Sigmoid colon (tissue), 7 donors: ENCODE data around the gene WHRN. TPM values are rescaled to one million over a fixed set of nuclear protein-coding genes. Genes with fewer than 3 reads are reported as not detected.
A peak's percentile ranks its signal among the peaks of the same experiment; 100 is the strongest.

Source experiments
- DNase-seq: peaks from one replicate; pipeline ENCODE4 v3.0.0-alpha.2; 2019
- H3K27ac ChIP-seq, 4 donors: fragments of 200-600 bp; sonication (generic); one replicate each; pipeline ENCODE4 v1.5.1; 2016 to 2019; ENCODE audit warnings: mild to moderate bottlenecking in 1 of 4
- H3K27me3 ChIP-seq, 3 donors: fragments of 200-600 bp; sonication (generic); one replicate each; pipeline ENCODE4 v1.5.1; 2019; ENCODE audit warnings: mild to moderate bottlenecking in 1 of 3
- H3K36me3 ChIP-seq, 4 donors: fragments of 200-600 bp; sonication (generic); one replicate each; pipeline ENCODE4 v1.5.1; 2016 to 2019
- H3K4me1 ChIP-seq, 4 donors: fragments of 200-600 bp; sonication (generic); one replicate each; pipeline ENCODE4 v1.5.1; 2017 to 2019
- H3K4me3 ChIP-seq, 4 donors: fragments of 200-600 bp; sonication (generic); one replicate each; pipeline ENCODE4 v1.5.1; 2017 to 2019; ENCODE audit warnings: mild to moderate bottlenecking in 2 of 4, moderate library complexity in 1 of 4
- H3K9me3 ChIP-seq, 4 donors: fragments of 200-600 bp in 3 of 4; sonication (generic) in 3 of 4; one replicate each; pipeline versions ENCODE4 v1.5.1 to v1.6.1; 2013 to 2019
- CTCF ChIP-seq, 4 experiments: fragments of 450-650 bp in 3 of 4; fragments of 200-600 bp in 1 of 4; IDR thresholded peaks; one replicate each; pipeline ENCODE4 v1.5.1; 2016 to 2019; ENCODE audit warnings: antibody characterized with exemption in 4 of 4, mild to moderate bottlenecking in 3 of 4, moderate library complexity in 2 of 4
- EP300 ChIP-seq, 4 donors: sonication (generic); formaldehyde crosslinking; IDR thresholded peaks; one replicate each; pipeline ENCODE4 v1.6.1; 2017; ENCODE audit warnings: antibody characterized with exemption in 4 of 4
- POLR2A ChIP-seq, 2 donors: fragments of 450-650 bp; IDR thresholded peaks; one replicate each; pipeline ENCODE4 v1.6.1; 2016; ENCODE audit warnings: antibody characterized with exemption in 2 of 2, mild to moderate bottlenecking in 2 of 2, moderate library complexity in 2 of 2
- POLR2AphosphoS5 ChIP-seq, 4 donors: sonication (generic); formaldehyde crosslinking; IDR thresholded peaks; one replicate each; pipeline ENCODE4 v1.6.1; 2017; ENCODE audit warnings: antibody characterized with exemption in 4 of 4
- WGBS, 2 donors: extraction: QIAGEN DNeasy Blood & Tissue Kit; methylation state at CpG; one replicate each; pipeline ENCODE4 v1.1.7; 2013; 5-methylcytosine and 5-hydroxymethylcytosine counted together
- intact Hi-C: fragments of 100-400 bp; cut with DNase I; formaldehyde crosslinking; loops from one replicate; pipeline ENCODE4 v1.15.1; 2023
- polyA plus RNA-seq, 3 donors: library from polyadenylated mRNA; stranded (reverse); fragments of 200-250 nt; gene quantifications; one replicate each; pipeline ENCODE4 v1.2.3, GENCODE V29; 2013
- total RNA-seq, 4 donors: library from RNA; depleted of rRNA; stranded (reverse); fragments of >200 nt; gene quantifications; one replicate each; pipeline ENCODE4 v1.1.0, GENCODE V29; 2016
- donor health status: healthy with polysubstance abuse.
- donor health status: Bipolar disorder and iron deficiency.
- donor health status: healthy.

Gene WHRN
- total and polyA plus RNA-seq, 7 donors, result 0.60 to 7.8 (median 5.4) TPM

GRCh38 chr9:114499941-114500696, 5.2 kb downstream of the WHRN start:
- Histone ChIP-seq H3K27ac (peak overlapping the region in 1 of 4 donors; percentile 93), H3K36me3 (no peaks in the 10 kb centered on the region), H3K27me3 (no peaks in the 10 kb centered on the region), H3K9me3 (no peaks in the 10 kb centered on the region), H3K4me1 (peaks cover 0 to 53% (median 30%) of the 10 kb centered on the region in 4 donors), H3K4me3 (no peak overlapping the region)
- 81 to 87% methylated on average over 9 of the region's 9 CpGs for WGBS, 2 donors
- intact Hi-C loops, result loop anchor here (5.0 kb wide), 2 partner anchors 152 to 517 kb away; no protein-coding TSS in a partner anchor
- DNase-seq, result no peak
- TF ChIP-seq POLR2AphosphoS5 (IDR thresholded peaks at IDR 0.05) (no peak), EP300 (IDR thresholded peaks at IDR 0.05) (no peak), POLR2A (IDR thresholded peaks at IDR 0.05) (no peak), CTCF (IDR thresholded peaks at IDR 0.05) (no peak)

GRCh38 chr9:114499528-114499927, 5.7 kb downstream of the WHRN start:
- H3K4me1 ChIP-seq, result peaks cover 0 to 47% (median 30%) of the 10 kb centered on the region in 4 donors
- no peaks in the 10 kb centered on the region for H3K27me3 ChIP-seq
- no peak for DNase-seq
- no peaks in the 10 kb centered on the region for H3K36me3 ChIP-seq
- intact Hi-C loops, result no loop called here
- TF ChIP-seq POLR2AphosphoS5 (IDR thresholded peaks at IDR 0.05), result no peak
- no peak for TF ChIP-seq POLR2A (IDR thresholded peaks at IDR 0.05)
- no peak for TF ChIP-seq EP300 (IDR thresholded peaks at IDR 0.05)
- no peak for TF ChIP-seq CTCF (IDR thresholded peaks at IDR 0.05)
- H3K4me3 ChIP-seq, result no peak overlapping the region
- no peak overlapping the region for H3K27ac ChIP-seq
- WGBS, 2 donors, result 85 to 94% methylated on average over 9 of the region's 9 CpGs
- no peaks in the 10 kb centered on the region for H3K9me3 ChIP-seq

GRCh38 chr9:114497727-114498382, 7.4 kb downstream of the WHRN start:
- H3K27ac ChIP-seq, result no peak overlapping the region
- no peak overlapping the region for H3K4me3 ChIP-seq
- no peaks in the 10 kb centered on the region for H3K27me3 ChIP-seq
- TF ChIP-seq POLR2AphosphoS5 (IDR thresholded peaks at IDR 0.05) (no peak), CTCF (IDR thresholded peaks at IDR 0.05) (no peak), POLR2A (IDR thresholded peaks at IDR 0.05) (no peak), EP300 (IDR thresholded peaks at IDR 0.05) (no peak)
- no peaks in the 10 kb centered on the region for H3K36me3 ChIP-seq
- WGBS, 2 donors, result 90 to 93% methylated on average over 7 of the region's 7 CpGs
- peaks cover 0 to 30% (median 18%) of the 10 kb centered on the region in 4 donors for H3K4me1 ChIP-seq
- intact Hi-C loops, result no loop called here
- no peak for DNase-seq
- no peaks in the 10 kb centered on the region for H3K9me3 ChIP-seq

- TF ChIP-seq EP300 (IDR thresholded peaks at IDR 0.05) (no peak), POLR2A (IDR thresholded peaks at IDR 0.05) (no peak)
- intact Hi-C loops, result no loop called here
- DNase-seq, result no peak
- 39 to 72% methylated on average over 2 of the region's 2 CpGs for WGBS, 2 donors
- Histone ChIP-seq H3K4me1 (peaks cover 0 to 24% (median 13%) of the 10 kb centered on the region in 4 donors), H3K9me3 (no peaks in the 10 kb centered on the region), H3K27ac (no peak overlapping the region), H3K27me3 (no peaks in the 10 kb centered on the region), H3K4me3 (no peak overlapping the region), H3K36me3 (no peaks in the 10 kb centered on the region)
These were observed 8.0 kb downstream of the WHRN start for GRCh38 chr9:114497236-114497635.

GRCh38 chr9:114496011-114496410, 9.3 kb downstream of the WHRN start:
- Histone ChIP-seq H3K4me1 (peaks cover 0 to 12% (median 7%) of the 10 kb centered on the region in 4 donors), H3K27me3 (no peaks in the 10 kb centered on the region), H3K4me3 (no peak overlapping the region), H3K9me3 (no peaks in the 10 kb centered on the region), H3K36me3 (no peaks in the 10 kb centered on the region), H3K27ac (no peak overlapping the region)
- no peak for TF ChIP-seq POLR2A (IDR thresholded peaks at IDR 0.05)
- TF ChIP-seq CTCF (IDR thresholded peaks at IDR 0.05), result no peak
- no peak for TF ChIP-seq EP300 (IDR thresholded peaks at IDR 0.05)
- no peak for TF ChIP-seq POLR2AphosphoS5 (IDR thresholded peaks at IDR 0.05)
- 36 to 77% methylated on average over 4 of the region's 4 CpGs for WGBS, 2 donors
- intact Hi-C loops, result no loop called here
- no peak for DNase-seq
